Vagina (tissue), 2 donors: ENCODE results near the gene GABRE.

ENCODE experiments used
- POLR2A ChIP-seq, 2 donors: fragments of 450-650 bp; IDR thresholded peaks; one replicate each; pipeline ENCODE4 v1.6.1; 2017; ENCODE audit warnings: antibody characterized with exemption in 2 of 2, mild to moderate bottlenecking in 2 of 2, moderate library complexity in 2 of 2
- POLR2AphosphoS5 ChIP-seq, 2 donors: sonication (generic); formaldehyde crosslinking; IDR thresholded peaks; one replicate each; pipeline ENCODE4 v1.9.0; 2017; ENCODE audit warnings: antibody characterized with exemption in 2 of 2, mild to moderate bottlenecking in 2 of 2, low read depth in 1 of 2; ENCODE audit not compliant: insufficient read depth in 1 of 2
- TF ChIP-seq, protein P1 (sequence below), 3 experiments: fragments of 450-650 bp in 2 of 3; fragments of 200-600 bp in 1 of 3; sonication (generic) in 1 of 3; IDR thresholded peaks; one replicate each; pipeline ENCODE4 v1.5.1; 2017 to 2019; ENCODE audit warnings: antibody characterized with exemption in 3 of 3, mild to moderate bottlenecking in 2 of 3, moderate library complexity in 2 of 3

DNA sequence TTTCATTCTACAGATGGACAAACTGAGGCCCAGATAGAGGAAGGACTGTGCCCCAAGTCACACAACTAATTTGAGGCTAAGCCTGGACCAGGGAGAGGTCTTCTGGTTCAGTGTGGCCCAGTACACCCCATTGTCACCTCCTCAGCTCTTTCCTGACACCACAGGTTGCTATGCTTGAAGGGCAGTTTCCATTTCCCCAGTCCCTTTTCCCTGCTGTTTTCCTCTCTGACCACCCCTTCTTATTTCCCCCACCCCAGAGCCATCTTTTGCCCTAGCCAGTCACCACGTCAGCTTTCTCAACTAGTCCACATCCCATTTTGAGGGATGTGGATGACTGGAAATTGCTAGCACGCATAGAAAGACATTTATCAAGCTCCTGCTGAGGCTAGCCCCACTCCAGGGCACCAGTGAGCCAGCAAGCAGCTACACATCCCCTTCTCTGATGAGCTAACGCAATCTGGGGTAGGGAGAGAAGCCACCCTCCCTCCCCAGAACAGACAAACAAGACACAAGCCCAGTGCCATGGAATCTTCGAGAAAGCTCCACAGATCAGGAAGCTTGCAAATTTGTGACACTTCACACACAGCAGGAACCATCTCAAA is 1.3 kb downstream of the GABRE start:
- TF ChIP-seq, protein P1, sequence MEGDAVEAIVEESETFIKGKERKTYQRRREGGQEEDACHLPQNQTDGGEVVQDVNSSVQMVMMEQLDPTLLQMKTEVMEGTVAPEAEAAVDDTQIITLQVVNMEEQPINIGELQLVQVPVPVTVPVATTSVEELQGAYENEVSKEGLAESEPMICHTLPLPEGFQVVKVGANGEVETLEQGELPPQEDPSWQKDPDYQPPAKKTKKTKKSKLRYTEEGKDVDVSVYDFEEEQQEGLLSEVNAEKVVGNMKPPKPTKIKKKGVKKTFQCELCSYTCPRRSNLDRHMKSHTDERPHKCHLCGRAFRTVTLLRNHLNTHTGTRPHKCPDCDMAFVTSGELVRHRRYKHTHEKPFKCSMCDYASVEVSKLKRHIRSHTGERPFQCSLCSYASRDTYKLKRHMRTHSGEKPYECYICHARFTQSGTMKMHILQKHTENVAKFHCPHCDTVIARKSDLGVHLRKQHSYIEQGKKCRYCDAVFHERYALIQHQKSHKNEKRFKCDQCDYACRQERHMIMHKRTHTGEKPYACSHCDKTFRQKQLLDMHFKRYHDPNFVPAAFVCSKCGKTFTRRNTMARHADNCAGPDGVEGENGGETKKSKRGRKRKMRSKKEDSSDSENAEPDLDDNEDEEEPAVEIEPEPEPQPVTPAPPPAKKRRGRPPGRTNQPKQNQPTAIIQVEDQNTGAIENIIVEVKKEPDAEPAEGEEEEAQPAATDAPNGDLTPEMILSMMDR (IDR thresholded peaks at IDR 0.05), result no peak
- TF ChIP-seq POLR2A (IDR thresholded peaks at IDR 0.05) (no peak), POLR2AphosphoS5 (IDR thresholded peaks at IDR 0.05; ENCODE audit: insufficient read depth in 1 of 2, low read depth in 1 of 2) (no peak)
